ENCODE measurements around the gene CDHR3. TPM values are rescaled to one million over a fixed set of nuclear protein-coding genes. Genes with fewer than 3 reads are reported as not detected.

The CDHR3 gene
- total and polyA plus RNA-seq, 2 donors (not counting 3 experiments of a cell fraction or from before 2014, with no cell fraction given), result 0.46 to 2.3 TPM

- peaks cover 27% of the 10 kb centered on the region for H3K4me1 ChIP-seq (ENCODE audit: control insufficient read depth, extremely low read depth, insufficient read depth, low read length)
- H3K9ac ChIP-seq (replicated peaks; ENCODE audit: extremely low read depth, insufficient read depth, low read length), result no peak overlapping the region
- no peak overlapping the region for H2AFZ ChIP-seq (ENCODE audit: low read depth, low read length)
- H3K36me3 ChIP-seq (ENCODE audit: control insufficient read depth in 2 of 2, extremely low read depth in 1 of 2, insufficient read depth in 2 of 2, low read length in 2 of 2), result no peaks in the 10 kb centered on the region
- no peak overlapping the region for H3K27ac ChIP-seq (ENCODE audit: insufficient read depth, low read depth, low read length)
- CTCF ChIA-PET, result no interaction called here
- dilution Hi-C loops (cut with MboI; ENCODE audit: extremely low pct_ligation_motif_present, low sequenced_read_pairs), result loop anchor here (25.0 kb wide), 1 partner anchor 92 kb away; no protein-coding TSS in a partner anchor
- no peak overlapping the region for H3K4me3 ChIP-seq (replicated peaks in 1 of 3; ENCODE audit: insufficient read depth in 1 of 3, low read depth in 1 of 3, low read length in 3 of 3)
- no peak for FAIRE-seq
- intact Hi-C loops (cut with micrococcal nuclease), result no loop called here
- TF ChIP-seq JUN (IDR thresholded peaks at IDR 0.05; ENCODE audit: borderline replicate concordance, insufficient read depth, insufficient read length, low read depth), result no peak
- TF ChIP-seq POLR2A (IDR thresholded peaks at IDR 0.05; ENCODE audit: low read depth, low read length), result no peak
- TF ChIP-seq EZH2 (IDR thresholded peaks at IDR 0.05; ENCODE audit: borderline replicate concordance, low read depth, low read length, severe bottlenecking), result no peak
- TF ChIP-seq, protein P1, sequence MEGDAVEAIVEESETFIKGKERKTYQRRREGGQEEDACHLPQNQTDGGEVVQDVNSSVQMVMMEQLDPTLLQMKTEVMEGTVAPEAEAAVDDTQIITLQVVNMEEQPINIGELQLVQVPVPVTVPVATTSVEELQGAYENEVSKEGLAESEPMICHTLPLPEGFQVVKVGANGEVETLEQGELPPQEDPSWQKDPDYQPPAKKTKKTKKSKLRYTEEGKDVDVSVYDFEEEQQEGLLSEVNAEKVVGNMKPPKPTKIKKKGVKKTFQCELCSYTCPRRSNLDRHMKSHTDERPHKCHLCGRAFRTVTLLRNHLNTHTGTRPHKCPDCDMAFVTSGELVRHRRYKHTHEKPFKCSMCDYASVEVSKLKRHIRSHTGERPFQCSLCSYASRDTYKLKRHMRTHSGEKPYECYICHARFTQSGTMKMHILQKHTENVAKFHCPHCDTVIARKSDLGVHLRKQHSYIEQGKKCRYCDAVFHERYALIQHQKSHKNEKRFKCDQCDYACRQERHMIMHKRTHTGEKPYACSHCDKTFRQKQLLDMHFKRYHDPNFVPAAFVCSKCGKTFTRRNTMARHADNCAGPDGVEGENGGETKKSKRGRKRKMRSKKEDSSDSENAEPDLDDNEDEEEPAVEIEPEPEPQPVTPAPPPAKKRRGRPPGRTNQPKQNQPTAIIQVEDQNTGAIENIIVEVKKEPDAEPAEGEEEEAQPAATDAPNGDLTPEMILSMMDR (IDR thresholded peaks at IDR 0.05; ENCODE audit: extremely low read depth in 1 of 2, insufficient read depth in 1 of 2, low read depth in 1 of 2, low read length in 2 of 2), result no peak
- TF ChIP-seq, protein P2, sequence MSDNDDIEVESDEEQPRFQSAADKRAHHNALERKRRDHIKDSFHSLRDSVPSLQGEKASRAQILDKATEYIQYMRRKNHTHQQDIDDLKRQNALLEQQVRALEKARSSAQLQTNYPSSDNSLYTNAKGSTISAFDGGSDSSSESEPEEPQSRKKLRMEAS (IDR thresholded peaks at IDR 0.05; ENCODE audit: insufficient read depth, insufficient read length), result no peak
- TF ChIP-seq FOS (IDR thresholded peaks at IDR 0.05; ENCODE audit: borderline replicate concordance, insufficient read depth, low read length), result no peak
- no peak for TF ChIP-seq GATA2 (IDR thresholded peaks at IDR 0.05; ENCODE audit: insufficient read depth, insufficient read length, low read depth, low read length)
- TF ChIP-seq MYC (IDR thresholded peaks at IDR 0.05; ENCODE audit: low read depth, low read length), result no peak
- TF ChIP-seq POLR2AphosphoS5 (IDR thresholded peaks at IDR 0.05; ENCODE audit: insufficient read depth, low read depth, low read length), result no peak
- DNase-seq (ENCODE audit: low read depth, low spot score), result no peak
- BruUV-seq (replicated peaks), result no TSS peak
- no peaks in the 10 kb centered on the region for H3K9me3 ChIP-seq (replicated peaks; ENCODE audit: control insufficient read depth, insufficient read depth, low read length)
- POLR2A ChIA-PET, result no interaction called here
- no peaks in the 10 kb centered on the region for H3K27me3 ChIP-seq (ENCODE audit: control insufficient read depth in 2 of 2, insufficient read depth in 2 of 2, low read length in 2 of 2)
- no peak overlapping the region for H3K4me2 ChIP-seq (ENCODE audit: insufficient read depth, low read length)
- no peaks in the 10 kb centered on the region for H3K79me2 ChIP-seq (ENCODE audit: control insufficient read depth, insufficient read depth, low read length)
- no peaks in the 10 kb centered on the region for H3K9me1 ChIP-seq (replicated peaks; ENCODE audit: control insufficient read depth, extremely low read depth, insufficient read depth, low read length)
- no peaks in the 10 kb centered on the region for H4K20me1 ChIP-seq (replicated peaks; ENCODE audit: control insufficient read depth, extremely low read depth, insufficient read depth, low read length)
These were observed 107.1 kb downstream of the CDHR3 start for GRCh38 chr7:106070201-106070551.

All from endothelial cell of umbilical vein (primary cell).